Liver (tissue), 9 donors: ENCODE results near the gene CENPV. TPM values are rescaled to one million over a fixed set of nuclear protein-coding genes. Genes with fewer than 3 reads are reported as not detected.

Experiments
- DNase-seq: peaks from one replicate; pipeline ENCODE4 v3.0.0-alpha.2; 2017; ENCODE audit warnings: low spot score
- H3K27ac ChIP-seq, 2 donors: one replicate each; pipeline ENCODE4 v1.7.0; 2013; ENCODE audit warnings: inconsistent platforms in 2 of 2, low read length in 2 of 2, control low read depth in 1 of 2, low read depth in 1 of 2, mild to moderate bottlenecking in 1 of 2
- H3K27me3 ChIP-seq, 4 donors: one replicate each; pipeline versions ENCODE4 v1.6.1 to v1.7.0; 2013; ENCODE audit warnings: low read length in 3 of 4, inconsistent platforms in 1 of 4, mild to moderate bottlenecking in 1 of 4, moderate library complexity in 1 of 4; ENCODE audit not compliant: control insufficient read depth in 4 of 4, insufficient read depth in 4 of 4
- H3K36me3 ChIP-seq, 4 donors: one replicate each; pipeline versions ENCODE4 v1.6.1 to v1.7.0; 2013; ENCODE audit warnings: low read length in 3 of 4, mild to moderate bottlenecking in 3 of 4, low read depth in 1 of 4, moderate library complexity in 1 of 4; ENCODE audit not compliant: control insufficient read depth in 4 of 4, insufficient read depth in 3 of 4
- H3K4me1 ChIP-seq, 4 donors: one replicate each; pipeline versions ENCODE4 v1.6.1 to v1.7.0; 2013; ENCODE audit warnings: low read length in 3 of 4, mild to moderate bottlenecking in 3 of 4, moderate library complexity in 1 of 4; ENCODE audit not compliant: control insufficient read depth in 4 of 4, insufficient read depth in 4 of 4
- H3K4me3 ChIP-seq, 3 donors: one replicate each; pipeline versions ENCODE4 v1.6.1 to v1.7.0; 2013; ENCODE audit warnings: low read length in 3 of 3, control low read depth in 1 of 3, low read depth in 1 of 3, mild to moderate bottlenecking in 1 of 3
- H3K9ac ChIP-seq, 2 donors: one replicate each; pipeline ENCODE4 v1.7.0; 2013; ENCODE audit warnings: low read length in 2 of 2, mild to moderate bottlenecking in 2 of 2, moderate library complexity in 2 of 2, control low read depth in 1 of 2, low read depth in 1 of 2
- H3K9me3 ChIP-seq, 4 donors: one replicate each; pipeline versions ENCODE4 v1.6.1 to v1.7.0; 2013; ENCODE audit warnings: low read length in 3 of 4; ENCODE audit not compliant: control insufficient read depth in 4 of 4
- EGR1 ChIP-seq, 2 donors: IDR thresholded peaks; 2 replicates each; pipeline ENCODE4 v1.6.1; 2016 to 2018; ENCODE audit warnings: antibody characterized with exemption in 2 of 2, low read depth in 2 of 2
- FOXA2 ChIP-seq: IDR thresholded peaks from 2 replicates; pipeline ENCODE4 v1.6.1; 2016; ENCODE audit warnings: antibody characterized with exemption
- GABPA ChIP-seq, 2 donors: IDR thresholded peaks in 1 of 2; conservative IDR thresholded peaks in 1 of 2; 2 replicates each; pipeline ENCODE4 v1.6.1; 2016; ENCODE audit warnings: antibody characterized with exemption in 2 of 2, mild to moderate bottlenecking in 1 of 2, moderate library complexity in 1 of 2
- HNF4A ChIP-seq, 2 donors: conservative IDR thresholded peaks; 2 replicates each; pipeline ENCODE4 v1.6.1; 2016; ENCODE audit warnings: antibody characterized with exemption in 2 of 2, mild to moderate bottlenecking in 2 of 2
- HNF4G ChIP-seq: IDR thresholded peaks from 2 replicates; pipeline ENCODE4 v1.6.1; 2016; ENCODE audit warnings: antibody characterized with exemption
- JUND ChIP-seq, 2 donors: IDR thresholded peaks; 2 replicates each; pipeline ENCODE4 v1.6.1; 2016; ENCODE audit warnings: antibody characterized with exemption in 2 of 2
- NR2F2 ChIP-seq: IDR thresholded peaks from 2 replicates; pipeline ENCODE4 v1.6.1; 2016; ENCODE audit warnings: antibody characterized with exemption
- RAD21 ChIP-seq, 2 donors: IDR thresholded peaks; 2 replicates each; pipeline ENCODE4 v1.6.1; 2016; ENCODE audit warnings: antibody characterized with exemption in 2 of 2, mild to moderate bottlenecking in 2 of 2
- RXRA ChIP-seq, 2 donors: IDR thresholded peaks; 2 replicates each; pipeline ENCODE4 v1.6.1; 2017 to 2018; ENCODE audit warnings: antibody characterized with exemption in 2 of 2, mild to moderate bottlenecking in 1 of 2
- SP1 ChIP-seq: IDR thresholded peaks from 2 replicates; pipeline ENCODE4 v1.6.1; 2018; ENCODE audit warnings: antibody characterized with exemption, mild to moderate bottlenecking
- TAF1 ChIP-seq: conservative IDR thresholded peaks from 2 replicates; pipeline ENCODE4 v1.6.1; 2016; ENCODE audit warnings: antibody characterized with exemption, mild to moderate bottlenecking
- WGBS: extraction: QIAGEN DNeasy Blood & Tissue Kit; methylation state at CpG from one replicate; pipeline ENCODE4 v1.1.7; 2013; 5-methylcytosine and 5-hydroxymethylcytosine counted together
- polyA plus RNA-seq, 2 donors: library from polyadenylated mRNA; stranded (reverse) in 1 of 2; unstranded in 1 of 2; fragments of 200-250 nt in 1 of 2; fragments of >200 nt in 1 of 2; fragmentation: Nextera tagmentation in 1 of 2; extraction: Ambion mirVana in 1 of 2; gene quantifications; one replicate each; pipeline versions ENCODE4 v1.2.1 to v1.2.3, GENCODE V29; 2013 to 2015
- total RNA-seq, 2 donors: library from RNA; depleted of rRNA; stranded (reverse); fragments of >200 nt; gene quantifications; one replicate each; pipeline ENCODE4 v1.2.3, GENCODE V29; 2014
- TF ChIP-seq, protein P1 (sequence below): IDR thresholded peaks from 2 replicates; pipeline ENCODE4 v1.6.1; 2016; ENCODE audit warnings: antibody characterized with exemption, mild to moderate bottlenecking
- TF ChIP-seq, protein P2 (sequence below): IDR thresholded peaks from 2 replicates; pipeline ENCODE4 v1.6.1; 2016; ENCODE audit warnings: antibody characterized with exemption
- TF ChIP-seq, protein P3 (sequence below): IDR thresholded peaks from 2 replicates; pipeline ENCODE4 v1.6.1; 2016; ENCODE audit warnings: antibody characterized with exemption
- TF ChIP-seq, protein P4 (sequence below): fragments of 150-350 bp; IDR thresholded peaks from 2 replicates; pipeline ENCODE4 v1.5.1; 2017; ENCODE audit warnings: improper control_type of control experiment, low read depth, low read length; ENCODE audit not compliant: missing input control
- donor health status: healthy.
- donor health status: healthy.
- donor health status: healthy.
- donor health status: healthy.
- donor health status: healthy.

CENPV gene
- total and polyA plus RNA-seq, 4 donors = 13.1 to 24.3 (median 18.2) TPM

DNA sequence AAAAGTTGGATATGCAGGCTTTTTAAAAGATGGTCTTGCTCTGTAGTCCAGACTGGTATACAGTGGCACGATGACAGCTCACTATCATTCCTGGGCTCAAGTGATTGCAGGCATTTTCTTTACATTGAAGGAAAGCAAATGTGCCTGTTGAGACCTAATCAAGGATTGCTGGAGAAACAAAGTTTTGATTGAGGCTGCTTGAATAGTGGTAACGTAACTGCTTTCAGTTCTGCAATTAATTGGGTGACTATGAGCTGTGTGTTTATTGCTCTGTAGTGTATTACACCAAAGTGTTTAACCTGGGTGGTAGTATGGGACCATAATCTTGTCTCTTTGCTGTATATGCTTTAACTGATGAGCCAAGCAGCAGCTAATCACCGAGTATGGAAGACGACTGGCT, 29.9 kb upstream of the CENPV start:
- H3K27ac ChIP-seq = peak overlapping the region; percentile 96 to 98

DNA sequence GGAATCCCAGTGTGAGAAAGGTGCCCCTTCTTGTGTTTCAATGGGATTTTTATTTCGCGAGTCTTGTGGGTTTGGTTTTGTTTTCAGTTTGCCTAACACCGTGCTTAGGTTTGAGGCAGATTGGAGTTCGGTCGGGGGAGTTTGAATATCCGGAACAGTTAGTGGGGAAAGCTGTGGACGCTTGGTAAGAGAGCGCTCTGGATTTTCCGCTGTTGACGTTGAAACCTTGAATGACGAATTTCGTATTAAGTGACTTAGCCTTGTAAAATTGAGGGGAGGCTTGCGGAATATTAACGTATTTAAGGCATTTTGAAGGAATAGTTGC, 28.2 kb upstream of the CENPV start:
- Histone ChIP-seq H3K27me3 (no peaks in the 10 kb centered on the region), H3K9me3 (no peaks in the 10 kb centered on the region), H3K27ac (peak overlapping the region; percentile 96 to 98), H3K9ac (peak overlapping the region; percentile 86 to 99), H3K36me3 (peaks cover 0 to 13% (median 3%) of the 10 kb centered on the region in 4 donors), H3K4me3 (peak overlapping the region; percentile 63 to 96 (median 76)), H3K4me1 (peaks cover 0 to 25% (median 13%) of the 10 kb centered on the region in 4 donors)
- under 1% methylated on average over 14 of the region's 14 CpGs for WGBS
- no peak for TF ChIP-seq TAF1
- TF ChIP-seq EGR1 (IDR thresholded peaks at IDR 0.05; ENCODE audit: low read depth in 2 of 2) = no peak
- TF ChIP-seq FOXA2 = no peak
- no peak for TF ChIP-seq NR2F2
- DNase-seq = no peak

More for the DNA sequence above, 29.9 kb upstream of the CENPV start:
- Histone ChIP-seq H3K36me3 (peaks cover 0 to 13% (median 3%) of the 10 kb centered on the region in 4 donors), H3K9me3 (no peaks in the 10 kb centered on the region), H3K27me3 (no peaks in the 10 kb centered on the region), H3K4me3 (peak overlapping the region in 1 of 3 donors; percentile 24), H3K9ac (peak overlapping the region; percentile 2 to 81), H3K4me1 (peaks cover 0 to 27% (median 16%) of the 10 kb centered on the region in 4 donors)
- DNase-seq = no peak
- TF ChIP-seq JUND (IDR thresholded peaks at IDR 0.05) (no peak), RAD21 (IDR thresholded peaks at IDR 0.05) (no peak), HNF4G (no peak)
- TF ChIP-seq, protein P1, sequence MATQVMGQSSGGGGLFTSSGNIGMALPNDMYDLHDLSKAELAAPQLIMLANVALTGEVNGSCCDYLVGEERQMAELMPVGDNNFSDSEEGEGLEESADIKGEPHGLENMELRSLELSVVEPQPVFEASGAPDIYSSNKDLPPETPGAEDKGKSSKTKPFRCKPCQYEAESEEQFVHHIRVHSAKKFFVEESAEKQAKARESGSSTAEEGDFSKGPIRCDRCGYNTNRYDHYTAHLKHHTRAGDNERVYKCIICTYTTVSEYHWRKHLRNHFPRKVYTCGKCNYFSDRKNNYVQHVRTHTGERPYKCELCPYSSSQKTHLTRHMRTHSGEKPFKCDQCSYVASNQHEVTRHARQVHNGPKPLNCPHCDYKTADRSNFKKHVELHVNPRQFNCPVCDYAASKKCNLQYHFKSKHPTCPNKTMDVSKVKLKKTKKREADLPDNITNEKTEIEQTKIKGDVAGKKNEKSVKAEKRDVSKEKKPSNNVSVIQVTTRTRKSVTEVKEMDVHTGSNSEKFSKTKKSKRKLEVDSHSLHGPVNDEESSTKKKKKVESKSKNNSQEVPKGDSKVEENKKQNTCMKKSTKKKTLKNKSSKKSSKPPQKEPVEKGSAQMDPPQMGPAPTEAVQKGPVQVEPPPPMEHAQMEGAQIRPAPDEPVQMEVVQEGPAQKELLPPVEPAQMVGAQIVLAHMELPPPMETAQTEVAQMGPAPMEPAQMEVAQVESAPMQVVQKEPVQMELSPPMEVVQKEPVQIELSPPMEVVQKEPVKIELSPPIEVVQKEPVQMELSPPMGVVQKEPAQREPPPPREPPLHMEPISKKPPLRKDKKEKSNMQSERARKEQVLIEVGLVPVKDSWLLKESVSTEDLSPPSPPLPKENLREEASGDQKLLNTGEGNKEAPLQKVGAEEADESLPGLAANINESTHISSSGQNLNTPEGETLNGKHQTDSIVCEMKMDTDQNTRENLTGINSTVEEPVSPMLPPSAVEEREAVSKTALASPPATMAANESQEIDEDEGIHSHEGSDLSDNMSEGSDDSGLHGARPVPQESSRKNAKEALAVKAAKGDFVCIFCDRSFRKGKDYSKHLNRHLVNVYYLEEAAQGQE = no peak
- WGBS = 70% methylated on average over 4 of the region's 4 CpGs

DNA sequence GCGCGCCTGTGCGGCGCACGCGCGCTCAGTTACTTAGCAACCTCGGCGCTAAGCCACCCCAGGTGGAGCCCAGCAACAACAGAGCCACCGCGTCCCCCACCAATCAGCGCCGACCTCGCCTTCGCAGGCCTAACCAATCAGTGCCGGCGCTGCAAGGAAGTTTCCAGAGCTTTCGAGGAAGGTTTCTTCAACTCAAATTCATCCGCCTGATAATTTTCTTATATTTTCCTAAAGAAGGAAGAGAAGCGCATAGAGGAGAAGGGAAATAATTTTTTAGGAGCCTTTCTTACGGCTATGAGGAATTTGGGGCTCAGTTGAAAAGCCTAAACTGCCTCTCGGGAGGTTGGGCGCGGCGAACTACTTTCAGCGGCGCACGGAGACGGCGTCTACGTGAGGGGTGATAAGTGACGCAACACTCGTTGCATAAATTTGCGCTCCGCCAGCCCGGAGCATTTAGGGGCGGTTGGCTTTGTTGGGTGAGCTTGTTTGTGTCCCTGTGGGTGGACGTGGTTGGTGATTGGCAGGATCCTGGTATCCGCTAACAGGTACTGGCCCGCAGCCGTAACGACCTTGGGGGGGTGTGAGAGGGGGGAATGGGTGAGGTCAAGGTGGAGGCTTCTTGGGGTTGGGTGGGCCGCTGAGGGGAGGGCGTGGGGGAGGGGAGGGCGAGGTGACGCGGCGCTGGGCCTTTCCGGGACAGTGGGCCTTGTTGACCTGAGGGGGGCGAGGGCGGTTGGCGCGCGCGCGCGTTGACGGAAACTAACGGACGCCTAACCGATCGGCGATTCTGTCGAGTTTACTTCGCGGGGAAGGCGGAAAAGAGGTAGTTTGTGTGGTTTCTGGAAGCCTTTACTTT, 27.6 kb upstream of the CENPV start, which contains the start of gene UBB:
Gene UBB (plus strand): TSS at position 452 of the 856 bp plus-strand sequence. CDS start 817 bp downstream, outside the sequence.
- Histone ChIP-seq H3K4me3 (peak within 1 kb of the TSS; percentile 63 to 96 (median 76)), H3K27ac (peak within 1 kb of the TSS; percentile 96 to 98), H3K36me3 (peaks cover 0 to 13% (median 3%) of the 10 kb centered on the region in 4 donors), H3K9me3 (no peaks in the 10 kb centered on the region), H3K9ac (peak within 1 kb of the TSS; percentile 86 to 99), H3K4me1 (peaks cover 0 to 25% (median 13%) of the 10 kb centered on the region in 4 donors), H3K27me3 (no peaks in the 10 kb centered on the region)
- WGBS = under 1% methylated on average over 67 of the region's 67 CpGs
- DNase-seq = peak; percentile 95
- TF ChIP-seq RXRA (IDR thresholded peaks at IDR 0.05) (peak; percentile 55 to 77), GABPA (IDR thresholded peaks at IDR 0.05 in 1 of 2, conservative IDR thresholded peaks at IDR 0.05 in 1 of 2) (peak; percentile 25 to 32), HNF4G (no peak), FOXA2 (peak; percentile 23), JUND (IDR thresholded peaks at IDR 0.05) (peak in 1 of 2 donors; percentile 85), HNF4A (conservative IDR thresholded peaks at IDR 0.05) (peak; percentile 3 to 30), EGR1 (IDR thresholded peaks at IDR 0.05; ENCODE audit: low read depth in 2 of 2) (peak; percentile 65 to 69), RAD21 (IDR thresholded peaks at IDR 0.05) (peak; percentile 11 to 42), TAF1 (peak; percentile 97), NR2F2 (peak; percentile 45), SP1 (peak; percentile 89)
- TF ChIP-seq, protein P2, sequence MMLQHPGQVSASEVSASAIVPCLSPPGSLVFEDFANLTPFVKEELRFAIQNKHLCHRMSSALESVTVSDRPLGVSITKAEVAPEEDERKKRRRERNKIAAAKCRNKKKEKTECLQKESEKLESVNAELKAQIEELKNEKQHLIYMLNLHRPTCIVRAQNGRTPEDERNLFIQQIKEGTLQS = peak; percentile 98
- TF ChIP-seq, protein P1 = peak; percentile 97
- TF ChIP-seq, protein P3, sequence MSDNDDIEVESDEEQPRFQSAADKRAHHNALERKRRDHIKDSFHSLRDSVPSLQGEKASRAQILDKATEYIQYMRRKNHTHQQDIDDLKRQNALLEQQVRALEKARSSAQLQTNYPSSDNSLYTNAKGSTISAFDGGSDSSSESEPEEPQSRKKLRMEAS = no peak
- TF ChIP-seq, protein P4, sequence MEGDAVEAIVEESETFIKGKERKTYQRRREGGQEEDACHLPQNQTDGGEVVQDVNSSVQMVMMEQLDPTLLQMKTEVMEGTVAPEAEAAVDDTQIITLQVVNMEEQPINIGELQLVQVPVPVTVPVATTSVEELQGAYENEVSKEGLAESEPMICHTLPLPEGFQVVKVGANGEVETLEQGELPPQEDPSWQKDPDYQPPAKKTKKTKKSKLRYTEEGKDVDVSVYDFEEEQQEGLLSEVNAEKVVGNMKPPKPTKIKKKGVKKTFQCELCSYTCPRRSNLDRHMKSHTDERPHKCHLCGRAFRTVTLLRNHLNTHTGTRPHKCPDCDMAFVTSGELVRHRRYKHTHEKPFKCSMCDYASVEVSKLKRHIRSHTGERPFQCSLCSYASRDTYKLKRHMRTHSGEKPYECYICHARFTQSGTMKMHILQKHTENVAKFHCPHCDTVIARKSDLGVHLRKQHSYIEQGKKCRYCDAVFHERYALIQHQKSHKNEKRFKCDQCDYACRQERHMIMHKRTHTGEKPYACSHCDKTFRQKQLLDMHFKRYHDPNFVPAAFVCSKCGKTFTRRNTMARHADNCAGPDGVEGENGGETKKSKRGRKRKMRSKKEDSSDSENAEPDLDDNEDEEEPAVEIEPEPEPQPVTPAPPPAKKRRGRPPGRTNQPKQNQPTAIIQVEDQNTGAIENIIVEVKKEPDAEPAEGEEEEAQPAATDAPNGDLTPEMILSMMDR = no peak
